ENCODE results near the gene COBL. TPM values are rescaled to one million over a fixed set of nuclear protein-coding genes. Genes with fewer than 3 reads are reported as not detected.

COBL gene
- total and polyA plus RNA-seq, 2 donors (not counting 3 experiments of a cell fraction or from before 2014, with no cell fraction given): 0.11 TPM; not detected in 1

DNA sequence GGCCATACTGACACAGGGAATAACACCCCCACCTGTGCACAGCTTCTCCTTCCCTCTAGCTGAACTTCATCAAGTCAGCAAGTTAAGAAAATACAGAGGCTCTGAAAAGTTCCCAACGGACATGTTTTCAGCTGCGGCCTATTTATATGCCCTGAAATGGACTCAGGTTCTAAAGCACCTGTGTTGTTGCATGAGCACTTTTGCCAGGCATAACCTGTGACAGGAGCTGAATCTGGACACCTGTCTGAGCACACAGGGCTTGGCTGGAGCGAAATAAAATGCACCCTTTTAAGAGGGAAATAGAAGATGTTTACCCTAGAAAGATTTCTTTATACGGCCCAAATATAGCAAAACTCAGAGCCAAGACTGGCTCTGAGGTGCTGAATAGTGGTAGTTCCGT lies 46.7 kb downstream of the COBL start:
- no peak for DNase-seq (ENCODE audit: low read depth, low spot score)
- no peak for TF ChIP-seq FOS (IDR thresholded peaks at IDR 0.05; ENCODE audit: borderline replicate concordance, insufficient read depth, low read length)
- TF ChIP-seq, protein P1, sequence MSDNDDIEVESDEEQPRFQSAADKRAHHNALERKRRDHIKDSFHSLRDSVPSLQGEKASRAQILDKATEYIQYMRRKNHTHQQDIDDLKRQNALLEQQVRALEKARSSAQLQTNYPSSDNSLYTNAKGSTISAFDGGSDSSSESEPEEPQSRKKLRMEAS (IDR thresholded peaks at IDR 0.05; ENCODE audit: insufficient read depth, insufficient read length): no peak
- TF ChIP-seq, protein P2, sequence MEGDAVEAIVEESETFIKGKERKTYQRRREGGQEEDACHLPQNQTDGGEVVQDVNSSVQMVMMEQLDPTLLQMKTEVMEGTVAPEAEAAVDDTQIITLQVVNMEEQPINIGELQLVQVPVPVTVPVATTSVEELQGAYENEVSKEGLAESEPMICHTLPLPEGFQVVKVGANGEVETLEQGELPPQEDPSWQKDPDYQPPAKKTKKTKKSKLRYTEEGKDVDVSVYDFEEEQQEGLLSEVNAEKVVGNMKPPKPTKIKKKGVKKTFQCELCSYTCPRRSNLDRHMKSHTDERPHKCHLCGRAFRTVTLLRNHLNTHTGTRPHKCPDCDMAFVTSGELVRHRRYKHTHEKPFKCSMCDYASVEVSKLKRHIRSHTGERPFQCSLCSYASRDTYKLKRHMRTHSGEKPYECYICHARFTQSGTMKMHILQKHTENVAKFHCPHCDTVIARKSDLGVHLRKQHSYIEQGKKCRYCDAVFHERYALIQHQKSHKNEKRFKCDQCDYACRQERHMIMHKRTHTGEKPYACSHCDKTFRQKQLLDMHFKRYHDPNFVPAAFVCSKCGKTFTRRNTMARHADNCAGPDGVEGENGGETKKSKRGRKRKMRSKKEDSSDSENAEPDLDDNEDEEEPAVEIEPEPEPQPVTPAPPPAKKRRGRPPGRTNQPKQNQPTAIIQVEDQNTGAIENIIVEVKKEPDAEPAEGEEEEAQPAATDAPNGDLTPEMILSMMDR (IDR thresholded peaks at IDR 0.05; ENCODE audit: extremely low read depth in 1 of 2, insufficient read depth in 1 of 2, low read depth in 1 of 2, low read length in 2 of 2): no peak
- no peak for TF ChIP-seq MYC (IDR thresholded peaks at IDR 0.05; ENCODE audit: low read depth, low read length)
- no peak for TF ChIP-seq POLR2AphosphoS5 (IDR thresholded peaks at IDR 0.05; ENCODE audit: insufficient read depth, low read depth, low read length)
- no peak for TF ChIP-seq GATA2 (IDR thresholded peaks at IDR 0.05; ENCODE audit: insufficient read depth, insufficient read length, low read depth, low read length)
- TF ChIP-seq JUN (IDR thresholded peaks at IDR 0.05; ENCODE audit: borderline replicate concordance, insufficient read depth, insufficient read length, low read depth): no peak
- TF ChIP-seq POLR2A (IDR thresholded peaks at IDR 0.05; ENCODE audit: low read depth, low read length): no peak
- no peak for TF ChIP-seq EZH2 (IDR thresholded peaks at IDR 0.05; ENCODE audit: borderline replicate concordance, low read depth, low read length, severe bottlenecking)
- no peak overlapping the region for H2AFZ ChIP-seq (ENCODE audit: low read depth, low read length)
- H4K20me1 ChIP-seq (replicated peaks; ENCODE audit: control insufficient read depth, extremely low read depth, insufficient read depth, low read length): no peaks in the 10 kb centered on the region
- no peaks in the 10 kb centered on the region for H3K79me2 ChIP-seq (ENCODE audit: control insufficient read depth, insufficient read depth, low read length)
- BruUV-seq (replicated peaks): no TSS peak
- H3K4me1 ChIP-seq (ENCODE audit: control insufficient read depth, extremely low read depth, insufficient read depth, low read length): no peaks in the 10 kb centered on the region
- CTCF ChIA-PET: no interaction called here
- H3K9ac ChIP-seq (replicated peaks; ENCODE audit: extremely low read depth, insufficient read depth, low read length): no peak overlapping the region
- POLR2A ChIA-PET: no interaction called here
- dilution Hi-C loops (cut with MboI; ENCODE audit: extremely low pct_ligation_motif_present, low sequenced_read_pairs) (no loop called here), intact Hi-C loops (cut with micrococcal nuclease) (no loop called here)
- no peaks in the 10 kb centered on the region for H3K9me1 ChIP-seq (replicated peaks; ENCODE audit: control insufficient read depth, extremely low read depth, insufficient read depth, low read length)
- H3K4me2 ChIP-seq (ENCODE audit: insufficient read depth, low read length): no peak overlapping the region
- no peaks in the 10 kb centered on the region for H3K27me3 ChIP-seq (ENCODE audit: control insufficient read depth in 2 of 2, insufficient read depth in 2 of 2, low read length in 2 of 2)
- no peaks in the 10 kb centered on the region for H3K36me3 ChIP-seq (ENCODE audit: control insufficient read depth in 2 of 2, extremely low read depth in 1 of 2, insufficient read depth in 2 of 2, low read length in 2 of 2)
- no peak overlapping the region for H3K27ac ChIP-seq (ENCODE audit: insufficient read depth, low read depth, low read length)
- no peak overlapping the region for H3K4me3 ChIP-seq (replicated peaks in 1 of 3; ENCODE audit: insufficient read depth in 1 of 3, low read depth in 1 of 3, low read length in 3 of 3)
- H3K9me3 ChIP-seq (replicated peaks; ENCODE audit: control insufficient read depth, insufficient read depth, low read length): no peaks in the 10 kb centered on the region
- no peak for FAIRE-seq
